Kidney (tissue), 14 donors: ENCODE measurements around the gene PLCD1. TPM values are rescaled to one million over a fixed set of nuclear protein-coding genes. Genes with fewer than 3 reads are reported as not detected.

Experiments
- DNase-seq, 5 donors: peaks; one replicate each; pipeline ENCODE4 v3.0.0-alpha.2; 2013 to 2020
- FAIRE-seq: peaks from 2 replicates; lab custom pipeline; 2012; peaks lifted over from hg19 to GRCh38; lab: Jason Lieb, UNC
- H3K27ac ChIP-seq, 2 donors: one replicate each; pipeline ENCODE4 v1.7.0; 2013; ENCODE audit warnings: low read depth in 2 of 2, low read length in 2 of 2, inconsistent platforms in 1 of 2
- H3K27me3 ChIP-seq: one replicate; pipeline ENCODE4 v1.7.1; 2013; ENCODE audit warnings: low read length, inconsistent platforms; ENCODE audit not compliant: control insufficient read depth, insufficient read depth
- H3K36me3 ChIP-seq, 3 donors: one replicate each; pipeline versions ENCODE4 v1.7.0 to v1.7.1; 2013; ENCODE audit warnings: low read length in 3 of 3, control low read depth in 1 of 3, inconsistent platforms in 1 of 3; ENCODE audit not compliant: insufficient read depth in 3 of 3, control insufficient read depth in 2 of 3
- H3K4me1 ChIP-seq, 3 donors: one replicate each; pipeline versions ENCODE4 v1.7.0 to v1.7.1; 2013; ENCODE audit warnings: low read length in 3 of 3, inconsistent platforms in 1 of 3, low read depth in 1 of 3; ENCODE audit not compliant: control insufficient read depth in 2 of 3, insufficient read depth in 2 of 3
- H3K4me3 ChIP-seq, 3 donors: one replicate each; pipeline versions ENCODE4 v1.7.0 to v1.8.1; 2013; ENCODE audit warnings: low read length in 3 of 3, control low read depth in 1 of 3, inconsistent platforms in 1 of 3
- H3K9ac ChIP-seq, 3 donors: one replicate each; pipeline versions ENCODE4 v1.7.0 to v1.7.1; 2013; ENCODE audit warnings: low read length in 3 of 3, control low read depth in 1 of 3, inconsistent platforms in 1 of 3
- H3K9me3 ChIP-seq, 3 donors: one replicate each; pipeline versions ENCODE4 v1.7.0 to v1.7.1; 2013; ENCODE audit warnings: low read length in 3 of 3, control low read depth in 1 of 3, inconsistent platforms in 1 of 3; ENCODE audit not compliant: control insufficient read depth in 2 of 3, insufficient read depth in 1 of 3
- intact Hi-C: fragments of 100-400 bp; cut with DNase I; formaldehyde crosslinking; loops from one replicate; pipeline ENCODE4 v1.11.1; 2022
- polyA plus RNA-seq: library from polyadenylated mRNA; stranded (reverse); fragments of 350-450 nt; fragmentation: Illumina TruSeq; extraction: RNeasy Lipid Tissue Mini Kit (QIAGEN cat#74804); gene quantifications from one replicate; pipeline ENCODE4 v1.2.3, GENCODE V29; 2014; ENCODE audit warnings: low read depth, low replicate concordance; ENCODE audit not compliant: insufficient read depth
- total RNA-seq: library from RNA; stranded (reverse); fragmentation: NEBNext Ultra II Directional; extraction: Animal tissue kit (Norgen Biotek cat#: 25700); gene quantifications from one replicate; pipeline ENCODE4 v1.2.1, GENCODE V29; 2021
- TF ChIP-seq, protein P1 (sequence below): IDR thresholded peaks from 3 replicates; pipeline ENCODE4 v1.5.1; 2012; ENCODE audit warnings: mild to moderate bottlenecking, moderate library complexity, borderline replicate concordance; ENCODE audit not compliant: insufficient read depth; ENCODE audit errors: extremely low read depth
- donor health status: control.
- donor health status: control.
- donor health status: control.
- donor health status: control.
- donor health status: control.
- donor health status: DM: yes; HTN: yes; CAD: no.
- donor health status: Normal renal cell carcinoma (clear cell type).

PLCD1 gene
- total and polyA plus RNA-seq, 2 donors from 2014 or later: 39.1 to 50.0 TPM

DNA sequence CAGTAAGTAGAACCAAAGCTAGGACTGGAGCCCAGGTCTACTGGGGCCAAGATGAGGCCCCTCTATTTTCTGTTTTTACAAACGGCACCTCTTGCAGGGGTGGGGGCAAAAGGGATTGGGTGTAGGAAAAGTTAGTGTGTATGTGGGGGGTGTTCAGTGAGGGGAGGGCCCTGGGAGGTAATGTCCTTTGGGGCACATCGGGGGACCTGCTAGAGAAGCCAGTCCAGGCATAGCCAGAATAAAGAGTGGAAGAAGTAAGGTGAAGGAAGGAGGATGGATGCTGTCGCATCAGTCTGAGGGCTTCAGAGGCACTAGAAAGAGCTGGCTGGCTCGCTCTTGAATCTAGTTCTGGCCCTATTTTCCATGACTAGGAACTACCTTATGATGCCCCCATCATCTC lies 2.6 kb downstream of the PLCD1 start:
- FAIRE-seq (no peak), DNase-seq (no peak)
- no peak overlapping the region for H3K4me3 ChIP-seq
- H3K27ac ChIP-seq: no peak overlapping the region
- intact Hi-C loops: no loop called here
- no peaks in the 10 kb centered on the region for H3K9me3 ChIP-seq
- no peak overlapping the region for H3K9ac ChIP-seq
- no peaks in the 10 kb centered on the region for H3K36me3 ChIP-seq
- H3K4me1 ChIP-seq: peaks cover 2 to 15% (median 6%) of the 10 kb centered on the region in 3 donors
- TF ChIP-seq, protein P1, sequence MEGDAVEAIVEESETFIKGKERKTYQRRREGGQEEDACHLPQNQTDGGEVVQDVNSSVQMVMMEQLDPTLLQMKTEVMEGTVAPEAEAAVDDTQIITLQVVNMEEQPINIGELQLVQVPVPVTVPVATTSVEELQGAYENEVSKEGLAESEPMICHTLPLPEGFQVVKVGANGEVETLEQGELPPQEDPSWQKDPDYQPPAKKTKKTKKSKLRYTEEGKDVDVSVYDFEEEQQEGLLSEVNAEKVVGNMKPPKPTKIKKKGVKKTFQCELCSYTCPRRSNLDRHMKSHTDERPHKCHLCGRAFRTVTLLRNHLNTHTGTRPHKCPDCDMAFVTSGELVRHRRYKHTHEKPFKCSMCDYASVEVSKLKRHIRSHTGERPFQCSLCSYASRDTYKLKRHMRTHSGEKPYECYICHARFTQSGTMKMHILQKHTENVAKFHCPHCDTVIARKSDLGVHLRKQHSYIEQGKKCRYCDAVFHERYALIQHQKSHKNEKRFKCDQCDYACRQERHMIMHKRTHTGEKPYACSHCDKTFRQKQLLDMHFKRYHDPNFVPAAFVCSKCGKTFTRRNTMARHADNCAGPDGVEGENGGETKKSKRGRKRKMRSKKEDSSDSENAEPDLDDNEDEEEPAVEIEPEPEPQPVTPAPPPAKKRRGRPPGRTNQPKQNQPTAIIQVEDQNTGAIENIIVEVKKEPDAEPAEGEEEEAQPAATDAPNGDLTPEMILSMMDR: no peak
- no peaks in the 10 kb centered on the region for H3K27me3 ChIP-seq

DNA sequence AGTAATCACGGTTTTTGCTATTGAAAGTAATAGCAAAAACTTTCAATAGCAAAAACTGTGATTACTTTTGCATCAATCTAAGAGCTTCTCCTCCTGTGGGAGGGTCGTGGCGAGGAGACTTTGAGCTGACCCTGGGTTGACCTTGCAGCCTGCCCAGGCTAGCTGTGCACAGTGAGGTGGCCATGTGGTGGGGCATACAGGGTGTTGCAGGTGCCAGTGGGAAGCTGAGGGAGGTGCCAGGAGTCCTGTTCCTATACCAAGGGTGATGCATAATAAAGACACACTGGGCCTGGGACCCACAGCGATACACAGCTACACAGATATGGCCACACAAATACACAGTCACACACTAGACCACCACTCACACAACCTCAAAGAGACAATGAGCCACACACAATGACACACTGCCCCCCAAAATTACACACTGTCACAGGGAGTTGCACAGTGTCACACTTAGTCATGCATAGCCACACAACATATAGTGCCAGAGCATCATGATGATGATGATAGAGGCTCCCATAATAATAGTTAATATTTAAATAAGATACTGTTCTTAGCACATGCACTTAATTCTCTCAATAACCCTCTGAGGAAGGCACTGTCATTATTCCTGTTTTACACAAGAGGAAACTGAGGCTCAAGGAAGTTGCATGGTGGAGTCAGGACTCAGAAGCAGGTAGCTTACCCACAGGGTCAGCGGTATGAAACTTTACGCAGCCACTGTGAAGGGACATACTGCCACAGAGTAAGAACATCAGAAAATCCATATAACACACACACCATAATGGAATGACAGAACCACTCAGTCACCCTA lies 6.3 kb downstream of the PLCD1 start:
- Histone ChIP-seq H3K4me1 (peaks cover 0 to 6% (median 5%) of the 10 kb centered on the region in 3 donors), H3K4me3 (peak overlapping the region; percentile 60 to 90 (median 81)), H3K9ac (peak overlapping the region in 1 of 3 donors; percentile 76), H3K27ac (no peak overlapping the region), H3K9me3 (no peaks in the 10 kb centered on the region), H3K36me3 (no peaks in the 10 kb centered on the region), H3K27me3 (no peaks in the 10 kb centered on the region)
- DNase-seq: peak in 1 of 5 donors; percentile 55
- TF ChIP-seq, protein P1: no peak
- FAIRE-seq: no peak
- intact Hi-C loops: no loop called here

DNA sequence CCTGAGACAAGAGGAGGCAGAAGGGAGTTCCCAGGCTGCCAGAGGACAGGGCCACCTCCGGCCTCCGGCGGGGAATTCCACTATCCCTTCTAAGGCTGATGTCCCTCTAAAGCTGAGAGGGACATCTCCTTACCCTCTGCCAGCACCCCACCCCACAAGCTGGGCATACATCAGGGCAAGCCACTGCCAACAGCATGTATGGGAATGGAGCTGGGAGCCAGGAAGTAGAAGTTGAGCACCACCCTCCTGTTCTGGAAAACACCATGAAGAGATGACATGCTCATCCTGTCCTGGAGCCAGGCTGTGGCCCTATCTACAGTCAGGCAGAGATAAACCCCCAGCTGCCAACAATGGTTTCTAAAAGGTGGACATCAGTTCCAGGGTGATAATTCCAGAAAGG lies 7.1 kb downstream of the PLCD1 start:
- Histone ChIP-seq H3K9ac (no peak overlapping the region), H3K4me3 (no peak overlapping the region), H3K27ac (no peak overlapping the region), H3K4me1 (peaks cover 0 to 6% (median 5%) of the 10 kb centered on the region in 3 donors), H3K9me3 (no peaks in the 10 kb centered on the region), H3K27me3 (no peaks in the 10 kb centered on the region), H3K36me3 (no peaks in the 10 kb centered on the region)
- peak in 1 of 5 donors; percentile 36 for DNase-seq
- FAIRE-seq: no peak
- TF ChIP-seq, protein P1: no peak
- intact Hi-C loops: no loop called here
